ENCODE data around the gene SIAH1. TPM values are rescaled to one million over a fixed set of nuclear protein-coding genes. Genes with fewer than 3 reads are reported as not detected.
A peak's percentile ranks its signal among the peaks of the same experiment; 100 is the strongest.

SIAH1 gene
- total RNA-seq, 6 experiments from 2014 or later, result 8.1 to 14.0 (median 11.5) TPM

GRCh38 chr16:48347191-48347865, 37.9 kb downstream of the SIAH1 start:
- Histone ChIP-seq H3K27ac (no peak overlapping the region), H3K36me3 (peaks cover 8 to 61% (median 35%) of the 10 kb centered on the region in 4 donors), H3K27me3 (no peaks in the 10 kb centered on the region), H3K4me3 (no peak overlapping the region), H3K4me1 (no peaks in the 10 kb centered on the region), H3K9me3 (no peaks in the 10 kb centered on the region)
- intact Hi-C loops (cut with DNase I), result no loop called here
- peak; percentile 11 to 42 (median 19) for ATAC-seq
- WGBS (ENCODE audit: insufficient coverage, low coverage, low lambda C conversion rate, missing lambda C conversion rate), result 79% methylated on average over 8 of the region's 20 CpGs
- no peak for TF ChIP-seq POLR2A (IDR thresholded peaks at IDR 0.05)
- TF ChIP-seq, protein P1, sequence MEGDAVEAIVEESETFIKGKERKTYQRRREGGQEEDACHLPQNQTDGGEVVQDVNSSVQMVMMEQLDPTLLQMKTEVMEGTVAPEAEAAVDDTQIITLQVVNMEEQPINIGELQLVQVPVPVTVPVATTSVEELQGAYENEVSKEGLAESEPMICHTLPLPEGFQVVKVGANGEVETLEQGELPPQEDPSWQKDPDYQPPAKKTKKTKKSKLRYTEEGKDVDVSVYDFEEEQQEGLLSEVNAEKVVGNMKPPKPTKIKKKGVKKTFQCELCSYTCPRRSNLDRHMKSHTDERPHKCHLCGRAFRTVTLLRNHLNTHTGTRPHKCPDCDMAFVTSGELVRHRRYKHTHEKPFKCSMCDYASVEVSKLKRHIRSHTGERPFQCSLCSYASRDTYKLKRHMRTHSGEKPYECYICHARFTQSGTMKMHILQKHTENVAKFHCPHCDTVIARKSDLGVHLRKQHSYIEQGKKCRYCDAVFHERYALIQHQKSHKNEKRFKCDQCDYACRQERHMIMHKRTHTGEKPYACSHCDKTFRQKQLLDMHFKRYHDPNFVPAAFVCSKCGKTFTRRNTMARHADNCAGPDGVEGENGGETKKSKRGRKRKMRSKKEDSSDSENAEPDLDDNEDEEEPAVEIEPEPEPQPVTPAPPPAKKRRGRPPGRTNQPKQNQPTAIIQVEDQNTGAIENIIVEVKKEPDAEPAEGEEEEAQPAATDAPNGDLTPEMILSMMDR (IDR thresholded peaks at IDR 0.05), result no peak
- no peak for DNase-seq

DNA sequence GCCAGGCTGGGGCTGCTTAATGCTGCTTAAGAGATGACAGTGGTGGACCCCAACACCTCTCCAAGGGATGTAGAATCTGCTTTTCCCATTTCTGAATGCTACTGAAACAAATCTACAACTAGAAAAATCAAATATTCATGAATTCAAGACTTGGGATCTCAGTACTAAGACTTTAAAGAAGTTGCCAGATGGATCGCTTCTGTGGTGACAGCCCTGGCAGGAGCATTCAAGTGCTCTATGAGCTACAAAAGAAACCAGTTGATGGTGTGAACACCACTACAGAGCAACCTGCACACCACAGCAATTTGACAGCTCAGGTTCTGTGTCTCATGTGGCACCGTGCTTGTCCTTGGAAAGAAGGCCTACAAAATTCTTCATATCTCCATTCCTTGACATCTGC, 42.6 kb downstream of the SIAH1 start:
- H3K9me3 ChIP-seq, result no peaks in the 10 kb centered on the region
- DNase-seq, result no peak
- H3K36me3 ChIP-seq, result peaks cover 5 to 51% (median 32%) of the 10 kb centered on the region in 4 donors
- 80% methylated on average over 1 of the region's 2 CpGs for WGBS (ENCODE audit: insufficient coverage, low coverage, low lambda C conversion rate, missing lambda C conversion rate)
- H3K27me3 ChIP-seq, result no peaks in the 10 kb centered on the region
- no peak overlapping the region for H3K4me3 ChIP-seq
- intact Hi-C loops (cut with DNase I), result no loop called here
- H3K4me1 ChIP-seq, result no peaks in the 10 kb centered on the region
- no peak overlapping the region for H3K27ac ChIP-seq
- no peak for TF ChIP-seq POLR2A (IDR thresholded peaks at IDR 0.05)
- TF ChIP-seq, protein P1 (IDR thresholded peaks at IDR 0.05), result no peak
- peak in 1 of 4 donors; percentile 15 for ATAC-seq

- H3K4me3 ChIP-seq, result no peak overlapping the region
- intact Hi-C loops (cut with DNase I), result no loop called here
- no peaks in the 10 kb centered on the region for H3K4me1 ChIP-seq
- WGBS (ENCODE audit: insufficient coverage, low coverage, low lambda C conversion rate, missing lambda C conversion rate), result 83% methylated on average over 1 of the region's 1 CpG
- no peak for TF ChIP-seq POLR2A (IDR thresholded peaks at IDR 0.05)
- TF ChIP-seq, protein P1 (IDR thresholded peaks at IDR 0.05), result no peak
- peaks cover 5 to 70% (median 37%) of the 10 kb centered on the region in 4 donors for H3K36me3 ChIP-seq
- no peak for DNase-seq
- no peaks in the 10 kb centered on the region for H3K27me3 ChIP-seq
- H3K27ac ChIP-seq, result no peak overlapping the region
- H3K9me3 ChIP-seq, result no peaks in the 10 kb centered on the region
- no peak for ATAC-seq
These were observed 45.2 kb downstream of the SIAH1 start for GRCh38 chr16:48340054-48340453.

DNA sequence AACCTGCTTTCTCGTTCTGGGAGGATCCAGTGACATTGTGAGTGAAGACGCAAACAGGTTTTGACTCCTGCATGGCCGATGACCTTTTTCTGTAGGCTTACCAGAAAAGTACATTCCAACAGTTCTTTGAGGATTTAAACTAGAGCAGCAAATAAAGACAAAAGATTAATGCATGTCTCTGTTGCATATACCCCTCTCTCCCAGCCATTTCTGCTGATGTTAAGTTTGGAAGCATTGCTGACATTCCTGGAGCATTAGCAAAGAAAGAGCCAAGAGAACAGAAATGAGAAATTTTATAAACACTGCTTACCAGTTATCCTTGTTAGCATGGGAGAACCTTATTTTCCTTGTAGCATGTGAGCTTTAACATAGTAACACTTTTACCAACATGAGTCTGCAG, 49.3 kb downstream of the SIAH1 start:
- WGBS (ENCODE audit: insufficient coverage, low coverage, low lambda C conversion rate, missing lambda C conversion rate), result 82% methylated on average over 3 of the region's 3 CpGs
- H3K27me3 ChIP-seq, result no peaks in the 10 kb centered on the region
- H3K4me3 ChIP-seq, result no peak overlapping the region
- intact Hi-C loops (cut with DNase I), result no loop called here
- no peak for DNase-seq
- no peak for ATAC-seq
- TF ChIP-seq POLR2A (IDR thresholded peaks at IDR 0.05), result no peak
- TF ChIP-seq, protein P1 (IDR thresholded peaks at IDR 0.05), result no peak
- H3K4me1 ChIP-seq, result peaks cover 0 to 7% (median 0%) of the 10 kb centered on the region in 4 donors
- no peaks in the 10 kb centered on the region for H3K9me3 ChIP-seq
- H3K27ac ChIP-seq, result no peak overlapping the region
- H3K36me3 ChIP-seq, result peaks cover 0 to 63% (median 32%) of the 10 kb centered on the region in 4 donors

All from right lobe of liver (tissue), 6 donors.